AG04449 (cell line): ENCODE results near the gene PCSK2.

Experiments used
- CTCF ChIA-PET: fragments of 350-600 bp; formaldehyde crosslinking; extraction: SDS; loops from one replicate; lab custom pipeline; 2021; ENCODE audit warnings: antibody characterized with exemption; lab: Yijun Ruan, JAX
- POLR2A ChIA-PET: fragments of 400-600, 350-600 bp; formaldehyde crosslinking; extraction: SDS; loops from one replicate; lab custom pipeline; 2020; ENCODE audit warnings: antibody characterized with exemption, inconsistent platforms; lab: Yijun Ruan, JAX
- DNase-seq: peaks from one replicate; pipeline ENCODE4 v3.0.0-alpha.2; 2010; ENCODE audit warnings: low read depth, low spot score
- H3K4me3 ChIP-seq: 2 replicates; pipeline ENCODE4 v1.5.1; 2011; ENCODE audit warnings: low read depth, mild to moderate bottlenecking, control low read depth, low read length
- CTCF ChIP-seq: IDR thresholded peaks from one replicate; pipeline ENCODE4 v1.5.1; 2011; ENCODE audit warnings: mild to moderate bottlenecking, moderate library complexity, low read length, control low read depth, inconsistent platforms; ENCODE audit not compliant: insufficient read depth; ENCODE audit errors: missing control alignments

The PCSK2 gene

GRCh38 chr20:17381724-17382123, 154.9 kb downstream of the PCSK2 start:
- CTCF ChIA-PET = no interaction called here
- H3K4me3 ChIP-seq = no peak overlapping the region
- no peak for TF ChIP-seq CTCF
- no peak for DNase-seq
- POLR2A ChIA-PET = no interaction called here

GRCh38 chr20:17385798-17386197, 159.0 kb downstream of the PCSK2 start:
- CTCF ChIA-PET = no interaction called here
- POLR2A ChIA-PET = no interaction called here
- no peak for TF ChIP-seq CTCF
- no peak for DNase-seq
- no peak overlapping the region for H3K4me3 ChIP-seq

- no peak for DNase-seq
- ChIA-PET POLR2A (no interaction called here), CTCF (no interaction called here)
- no peak for TF ChIP-seq CTCF
- H3K4me3 ChIP-seq = no peak overlapping the region
Measured at GRCh38 chr20:17390655-17391054, 163.8 kb downstream of the PCSK2 start.

- no peak overlapping the region for H3K4me3 ChIP-seq
- POLR2A ChIA-PET = no interaction called here
- no peak for TF ChIP-seq CTCF
- DNase-seq = no peak
- CTCF ChIA-PET = no interaction called here
Measured at GRCh38 chr20:17391127-17391771, 164.4 kb downstream of the PCSK2 start.

- no peak for DNase-seq
- H3K4me3 ChIP-seq = no peak overlapping the region
- TF ChIP-seq CTCF = no peak
- CTCF ChIA-PET = interaction anchor here (1.3 to 1.6 kb wide), 2 partner anchors 36 to 38 kb away, joined by 3 to 5 read pairs; no protein-coding TSS in a partner anchor
- POLR2A ChIA-PET = no interaction called here
Measured at GRCh38 chr20:17394411-17394810, 167.6 kb downstream of the PCSK2 start.

GRCh38 chr20:17395729-17396128, 168.9 kb downstream of the PCSK2 start:
- CTCF ChIA-PET = interaction anchor here (1.2 kb wide), 1 partner anchor 594 kb away, joined by 4 read pairs; no protein-coding TSS in a partner anchor
- no peak for DNase-seq
- POLR2A ChIA-PET = no interaction called here
- TF ChIP-seq CTCF = no peak
- H3K4me3 ChIP-seq = no peak overlapping the region
